HEK293T (cell line): ENCODE measurements around the gene SMARCC1.
"Not testable (repeated sequence)": the region's sequence is repeated elsewhere in the genome, so short reads cannot be mapped to it uniquely, and the experiment has no call there.

Experiments
- CTCF ChIA-PET: fragments of 350-600 bp; formaldehyde crosslinking; extraction: SDS; loops from one replicate; lab custom pipeline; 2021; ENCODE audit warnings: antibody characterized with exemption, inconsistent platforms; lab: Yijun Ruan, JAX
- POLR2A ChIA-PET: fragments of 350-600 bp; formaldehyde crosslinking; extraction: SDS; loops from one replicate; lab custom pipeline; 2020; ENCODE audit warnings: antibody characterized with exemption, inconsistent platforms; lab: Yijun Ruan, JAX
- DNase-seq: peaks from one replicate; pipeline ENCODE4 v3.0.0; 2012; ENCODE audit warnings: mixed read lengths; ENCODE audit errors: extremely low spot score
- ARNT ChIP-seq: fragments of 450-650 bp; IDR thresholded peaks from 2 replicates; pipeline ENCODE4 v1.6.1; 2017; ENCODE audit warnings: mild to moderate bottlenecking
- BHLHE40 ChIP-seq: fragments of 450-650 bp; IDR thresholded peaks from 2 replicates; pipeline ENCODE4 v1.6.1; 2016; ENCODE audit warnings: mild to moderate bottlenecking, moderate library complexity, borderline replicate concordance
- CTBP1 ChIP-seq: fragments of 450-650 bp; IDR thresholded peaks from 2 replicates; pipeline ENCODE4 v1.6.1; 2016; ENCODE audit warnings: borderline replicate concordance
- ELF4 ChIP-seq: fragments of 450-650 bp; IDR thresholded peaks from 2 replicates; pipeline ENCODE4 v1.6.1; 2017; ENCODE audit warnings: antibody characterized with exemption
- FOXA1 ChIP-seq: fragments of 450-650 bp; IDR thresholded peaks from 2 replicates; pipeline ENCODE4 v1.6.1; 2016; ENCODE audit warnings: mild to moderate bottlenecking
- FOXK2 ChIP-seq: fragments of 450-650 bp; IDR thresholded peaks from 2 replicates; pipeline ENCODE4 v1.6.1; 2016; ENCODE audit warnings: mild to moderate bottlenecking
- FOXM1 ChIP-seq: fragments of 450-650 bp; IDR thresholded peaks from 2 replicates; pipeline ENCODE4 v1.6.1; 2017; ENCODE audit warnings: mild to moderate bottlenecking, borderline replicate concordance
- HDGF ChIP-seq: fragments of 450-650 bp; IDR thresholded peaks from 2 replicates; pipeline ENCODE4 v1.6.1; 2017; ENCODE audit warnings: antibody characterized with exemption, borderline replicate concordance
- L3MBTL2 ChIP-seq: fragments of 450-650 bp; conservative IDR thresholded peaks from 2 replicates; pipeline ENCODE4 v1.6.1; 2016; ENCODE audit warnings: mild to moderate bottlenecking
- LEF1 ChIP-seq: fragments of 450-650 bp; IDR thresholded peaks from 2 replicates; pipeline ENCODE4 v1.6.1; 2017; ENCODE audit warnings: mild to moderate bottlenecking, borderline replicate concordance
- NFRKB ChIP-seq: fragments of 450-650 bp; IDR thresholded peaks from 2 replicates; pipeline ENCODE4 v1.6.1; 2016; ENCODE audit warnings: mild to moderate bottlenecking, moderate library complexity
- PKNOX1 ChIP-seq: fragments of 450-650 bp; IDR thresholded peaks from 2 replicates; pipeline ENCODE4 v1.6.1; 2016
- SP1 ChIP-seq: fragments of 450-650 bp; IDR thresholded peaks from 2 replicates; pipeline ENCODE4 v1.6.1; 2017
- SUZ12 ChIP-seq: fragments of 450-650 bp; IDR thresholded peaks from 2 replicates; pipeline ENCODE4 v1.6.1; 2016; ENCODE audit warnings: mild to moderate bottlenecking
- TARDBP ChIP-seq: fragments of 450-650 bp; IDR thresholded peaks from 2 replicates; pipeline ENCODE4 v1.6.1; 2016
- ZNF384 ChIP-seq: fragments of 450-650 bp; IDR thresholded peaks from 2 replicates; pipeline ENCODE4 v1.6.1; 2016

The SMARCC1 gene

GRCh38 chr3:47781685-47782445, at the start of gene SMARCC1:
Gene SMARCC1, minus strand, starts transcription at chr3:47781893. Its CDS starts 96 bp downstream, at chr3:47781797.
- CTCF ChIA-PET: no interaction called here
- TF ChIP-seq L3MBTL2 (peak; percentile 70; the same call in 1 of the 2 replicates), ARNT (no peak), ELF4 (peak; percentile 63)
- peak; percentile 98 for DNase-seq
- POLR2A ChIA-PET: interaction anchor here (0.7 to 1.4 kb wide), 3 partner anchors 21 to 252 kb away, joined by 3 read pairs; partner anchors contain the start of gene DHX30

- POLR2A ChIA-PET, CTCF ChIA-PET, DNase-seq: not testable (repeated sequence)
These were observed 47.8 kb upstream of the SMARCC1 start for GRCh38 chr3:47829482-47829881.

- POLR2A ChIA-PET: interaction anchor here (0.8 to 3.3 kb wide), 14 partner anchors 8 to 614 kb away, joined by 3 to 19 read pairs (median 4); partner anchors contain the start of genes CCDC51, CDC25A, DHX30 and PTPN23
- peak; percentile 21 for DNase-seq
- no peak for TF ChIP-seq BHLHE40
- no peak for TF ChIP-seq LEF1
- no peak for TF ChIP-seq FOXM1
- no peak for TF ChIP-seq PKNOX1
- no peak for TF ChIP-seq SP1
- TF ChIP-seq L3MBTL2: no peak
- no peak for TF ChIP-seq FOXA1
- TF ChIP-seq ZNF384: no peak
- no peak for TF ChIP-seq ELF4
- TF ChIP-seq TARDBP: no peak
- no peak for TF ChIP-seq FOXK2
- TF ChIP-seq HDGF: no peak
- no peak for TF ChIP-seq SUZ12
- no peak for TF ChIP-seq NFRKB
- TF ChIP-seq ARNT: no peak
- TF ChIP-seq CTBP1: no peak
- CTCF ChIA-PET: interaction anchor here (1.1 to 3.6 kb wide), 5 partner anchors 9 to 332 kb away, joined by 3 to 22 read pairs (median 5); no protein-coding TSS in a partner anchor
These were observed 43.9 kb upstream of the SMARCC1 start for GRCh38 chr3:47825590-47825989.

GRCh38 chr3:47824541-47825473, 43.1 kb upstream of the SMARCC1 start:
- POLR2A ChIA-PET: interaction anchor here (0.8 to 3.3 kb wide), 15 partner anchors 9 to 615 kb away, joined by 3 to 19 read pairs (median 3); partner anchors contain the start of genes CCDC51, CDC25A, DHX30 and PTPN23
- peak; percentile 95 for DNase-seq
- TF ChIP-seq FOXA1 (no peak), CTBP1 (no peak), L3MBTL2 (peak; percentile 35), ZNF384 (no peak), ARNT (peak; percentile 64; the same call in 1 of the 2 replicates), HDGF (0 out of 2 replicates have a peak, but pooled peaks have one; percentile 57)
- CTCF ChIA-PET: interaction anchor here (0.6 to 3.6 kb wide), 7 partner anchors 10 to 333 kb away, joined by 3 to 22 read pairs (median 5); no protein-coding TSS in a partner anchor

- CTCF ChIA-PET: no interaction called here
- TF ChIP-seq FOXK2: no peak
- TF ChIP-seq L3MBTL2: no peak
- TF ChIP-seq SP1: no peak
- no peak for TF ChIP-seq TARDBP
- TF ChIP-seq FOXM1: no peak
- no peak for TF ChIP-seq SUZ12
- no peak for TF ChIP-seq CTBP1
- no peak for TF ChIP-seq ARNT
- no peak for TF ChIP-seq HDGF
- TF ChIP-seq ELF4: no peak
- no peak for TF ChIP-seq NFRKB
- no peak for TF ChIP-seq ZNF384
- TF ChIP-seq BHLHE40: no peak
- TF ChIP-seq PKNOX1: no peak
- no peak for TF ChIP-seq LEF1
- no peak for DNase-seq
- POLR2A ChIA-PET: no interaction called here
These were observed 35.9 kb upstream of the SMARCC1 start for GRCh38 chr3:47817609-47818008.

GRCh38 chr3:47813551-47814177, 32.0 kb upstream of the SMARCC1 start:
- TF ChIP-seq L3MBTL2: no peak
- TF ChIP-seq ARNT: no peak
- no peak for TF ChIP-seq BHLHE40
- TF ChIP-seq FOXM1: no peak
- TF ChIP-seq FOXA1: no peak
- no peak for TF ChIP-seq CTBP1
- TF ChIP-seq PKNOX1: no peak
- no peak for TF ChIP-seq ZNF384
- TF ChIP-seq ELF4: no peak
- no peak for TF ChIP-seq FOXK2
- TF ChIP-seq HDGF: no peak
- TF ChIP-seq LEF1: no peak
- TF ChIP-seq SP1: no peak
- POLR2A ChIA-PET: interaction anchor here (2.2 to 2.3 kb wide), 2 partner anchors 11 kb away, joined by 7 to 8 read pairs; partner anchors contain the start of gene DHX30
- no peak for DNase-seq
- CTCF ChIA-PET: no interaction called here
